HEK293 (cell line): ENCODE measurements around the gene NR3C1.
A peak's percentile ranks its signal among the peaks of the same experiment; 100 is the strongest.

Experiments used
- ZNF423 ChIP-seq: fragments of 450-650 bp; formaldehyde crosslinking; IDR thresholded peaks from 2 replicates; pipeline ENCODE4 v1.5.1; 2016; ENCODE audit warnings: missing biosample characterization, missing genetic modification characterization
- ZNF777 ChIP-seq: fragments of 450-650 bp; formaldehyde crosslinking; IDR thresholded peaks from 2 replicates; pipeline ENCODE4 v1.5.1; 2017; ENCODE audit warnings: missing biosample characterization, missing genetic modification characterization, borderline replicate concordance
- ZNF830 ChIP-seq: fragments of 450-650 bp; IDR thresholded peaks from 2 replicates; pipeline ENCODE4 v1.5.0; 2018; ENCODE audit warnings: missing biosample characterization, missing genetic modification characterization, low read depth, mild to moderate bottlenecking, moderate library complexity
- TF ChIP-seq, protein P1 (sequence below): fragments of 450-650 bp; formaldehyde crosslinking; IDR thresholded peaks from 2 replicates; pipeline ENCODE4 v1.5.1; 2016; ENCODE audit warnings: missing biosample characterization, missing genetic modification characterization
- TF ChIP-seq, protein P2 (sequence below): fragments of 450-650 bp; formaldehyde crosslinking; IDR thresholded peaks from 2 replicates; pipeline ENCODE4 v1.5.1; 2016; ENCODE audit warnings: missing biosample characterization, missing genetic modification characterization
- TF ChIP-seq, protein P3 (sequence below): fragments of 450-650 bp; formaldehyde crosslinking; IDR thresholded peaks from 2 replicates; pipeline ENCODE4 v1.5.1; 2016; ENCODE audit warnings: missing biosample characterization, missing genetic modification characterization
- TF ChIP-seq, protein P4 (sequence below): fragments of 450-650 bp; formaldehyde crosslinking; IDR thresholded peaks from 2 replicates; pipeline ENCODE4 v1.5.1; 2016; ENCODE audit warnings: missing biosample characterization, missing genetic modification characterization

DNA sequence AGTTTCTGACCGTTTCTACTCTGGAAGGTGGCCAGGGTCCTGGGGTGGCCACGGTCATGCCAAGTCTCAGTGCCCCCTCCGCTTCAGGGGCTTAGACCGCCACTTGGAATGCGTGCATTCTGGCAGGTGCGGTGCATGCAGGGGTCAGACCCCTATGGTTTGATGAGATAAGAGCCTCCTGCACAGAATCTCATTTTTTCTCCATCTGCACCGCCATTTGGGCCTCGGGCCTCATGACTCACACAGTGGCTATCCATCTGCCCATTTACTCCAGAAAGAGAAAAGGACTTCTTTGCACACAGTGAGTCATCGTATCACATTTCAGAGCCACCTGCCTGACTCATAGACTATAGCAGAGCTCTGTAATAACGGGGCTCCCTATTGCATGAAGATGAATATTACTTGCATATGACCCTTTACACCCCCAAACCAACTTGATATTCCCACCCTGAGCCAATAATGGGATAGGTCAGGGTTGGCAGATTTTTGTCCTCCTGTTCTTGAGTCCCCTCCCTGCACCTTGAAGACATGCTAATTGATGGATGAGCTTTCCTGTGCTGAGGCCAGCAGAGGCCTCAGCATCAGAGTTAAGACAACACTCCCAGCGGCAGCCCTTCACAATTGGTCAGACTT is 157.4 kb downstream of the NR3C1 start:
- no peak for TF ChIP-seq ZNF423 (tag by site-specific recombination)
- TF ChIP-seq, protein P1, sequence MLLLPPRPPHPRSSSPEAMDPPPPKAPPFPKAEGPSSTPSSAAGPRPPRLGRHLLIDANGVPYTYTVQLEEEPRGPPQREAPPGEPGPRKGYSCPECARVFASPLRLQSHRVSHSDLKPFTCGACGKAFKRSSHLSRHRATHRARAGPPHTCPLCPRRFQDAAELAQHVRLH (tag by site-specific recombination), result no peak
- TF ChIP-seq, protein P2, sequence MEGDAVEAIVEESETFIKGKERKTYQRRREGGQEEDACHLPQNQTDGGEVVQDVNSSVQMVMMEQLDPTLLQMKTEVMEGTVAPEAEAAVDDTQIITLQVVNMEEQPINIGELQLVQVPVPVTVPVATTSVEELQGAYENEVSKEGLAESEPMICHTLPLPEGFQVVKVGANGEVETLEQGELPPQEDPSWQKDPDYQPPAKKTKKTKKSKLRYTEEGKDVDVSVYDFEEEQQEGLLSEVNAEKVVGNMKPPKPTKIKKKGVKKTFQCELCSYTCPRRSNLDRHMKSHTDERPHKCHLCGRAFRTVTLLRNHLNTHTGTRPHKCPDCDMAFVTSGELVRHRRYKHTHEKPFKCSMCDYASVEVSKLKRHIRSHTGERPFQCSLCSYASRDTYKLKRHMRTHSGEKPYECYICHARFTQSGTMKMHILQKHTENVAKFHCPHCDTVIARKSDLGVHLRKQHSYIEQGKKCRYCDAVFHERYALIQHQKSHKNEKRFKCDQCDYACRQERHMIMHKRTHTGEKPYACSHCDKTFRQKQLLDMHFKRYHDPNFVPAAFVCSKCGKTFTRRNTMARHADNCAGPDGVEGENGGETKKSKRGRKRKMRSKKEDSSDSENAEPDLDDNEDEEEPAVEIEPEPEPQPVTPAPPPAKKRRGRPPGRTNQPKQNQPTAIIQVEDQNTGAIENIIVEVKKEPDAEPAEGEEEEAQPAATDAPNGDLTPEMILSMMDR (tag by site-specific recombination), result no peak
- no peak for TF ChIP-seq ZNF777
- no peak for TF ChIP-seq ZNF830 (tag by site-specific recombination)
- TF ChIP-seq, protein P3, sequence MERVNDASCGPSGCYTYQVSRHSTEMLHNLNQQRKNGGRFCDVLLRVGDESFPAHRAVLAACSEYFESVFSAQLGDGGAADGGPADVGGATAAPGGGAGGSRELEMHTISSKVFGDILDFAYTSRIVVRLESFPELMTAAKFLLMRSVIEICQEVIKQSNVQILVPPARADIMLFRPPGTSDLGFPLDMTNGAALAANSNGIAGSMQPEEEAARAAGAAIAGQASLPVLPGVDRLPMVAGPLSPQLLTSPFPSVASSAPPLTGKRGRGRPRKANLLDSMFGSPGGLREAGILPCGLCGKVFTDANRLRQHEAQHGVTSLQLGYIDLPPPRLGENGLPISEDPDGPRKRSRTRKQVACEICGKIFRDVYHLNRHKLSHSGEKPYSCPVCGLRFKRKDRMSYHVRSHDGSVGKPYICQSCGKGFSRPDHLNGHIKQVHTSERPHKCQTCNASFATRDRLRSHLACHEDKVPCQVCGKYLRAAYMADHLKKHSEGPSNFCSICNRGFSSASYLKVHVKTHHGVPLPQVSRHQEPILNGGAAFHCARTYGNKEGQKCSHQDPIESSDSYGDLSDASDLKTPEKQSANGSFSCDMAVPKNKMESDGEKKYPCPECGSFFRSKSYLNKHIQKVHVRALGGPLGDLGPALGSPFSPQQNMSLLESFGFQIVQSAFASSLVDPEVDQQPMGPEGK (tag by site-specific recombination), result peak; percentile 64
- TF ChIP-seq, protein P4, sequence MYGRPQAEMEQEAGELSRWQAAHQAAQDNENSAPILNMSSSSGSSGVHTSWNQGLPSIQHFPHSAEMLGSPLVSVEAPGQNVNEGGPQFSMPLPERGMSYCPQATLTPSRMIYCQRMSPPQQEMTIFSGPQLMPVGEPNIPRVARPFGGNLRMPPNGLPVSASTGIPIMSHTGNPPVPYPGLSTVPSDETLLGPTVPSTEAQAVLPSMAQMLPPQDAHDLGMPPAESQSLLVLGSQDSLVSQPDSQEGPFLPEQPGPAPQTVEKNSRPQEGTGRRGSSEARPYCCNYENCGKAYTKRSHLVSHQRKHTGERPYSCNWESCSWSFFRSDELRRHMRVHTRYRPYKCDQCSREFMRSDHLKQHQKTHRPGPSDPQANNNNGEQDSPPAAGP (tag by site-specific recombination), result peak; percentile 84
